ENCODE data around the gene POGZ. TPM values are rescaled to one million over a fixed set of nuclear protein-coding genes. Genes with fewer than 3 reads are reported as not detected.

Gene POGZ
- total and polyA plus RNA-seq, 2 of the 13 experiments (the other 11 are each of a cell fraction or from before 2014, with no cell fraction given), result 15.3 to 45.6 TPM

GRCh38 chr1:151472856-151473731 is 13.8 kb upstream of the POGZ start (continued):
- TF ChIP-seq, protein P1, sequence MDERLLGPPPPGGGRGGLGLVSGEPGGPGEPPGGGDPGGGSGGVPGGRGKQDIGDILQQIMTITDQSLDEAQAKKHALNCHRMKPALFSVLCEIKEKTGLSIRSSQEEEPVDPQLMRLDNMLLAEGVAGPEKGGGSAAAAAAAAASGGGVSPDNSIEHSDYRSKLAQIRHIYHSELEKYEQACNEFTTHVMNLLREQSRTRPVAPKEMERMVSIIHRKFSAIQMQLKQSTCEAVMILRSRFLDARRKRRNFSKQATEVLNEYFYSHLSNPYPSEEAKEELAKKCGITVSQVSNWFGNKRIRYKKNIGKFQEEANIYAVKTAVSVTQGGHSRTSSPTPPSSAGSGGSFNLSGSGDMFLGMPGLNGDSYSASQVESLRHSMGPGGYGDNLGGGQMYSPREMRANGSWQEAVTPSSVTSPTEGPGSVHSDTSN (CRISPR knock-in tag; IDR thresholded peaks at IDR 0.05), result no peak
- TF ChIP-seq TOPORS (CRISPR knock-in tag; IDR thresholded peaks at IDR 0.05) (no peak), THYN1 (CRISPR knock-in tag; IDR thresholded peaks at IDR 0.05; ENCODE audit: borderline replicate concordance, low read depth) (no peak), MED8 (CRISPR knock-in tag; IDR thresholded peaks at IDR 0.05; ENCODE audit: insufficient replicate concordance) (no peak), PAWR (CRISPR knock-in tag; IDR thresholded peaks at IDR 0.05; ENCODE audit: borderline replicate concordance) (no peak), ZNF367 (CRISPR knock-in tag; IDR thresholded peaks at IDR 0.05; ENCODE audit: borderline replicate concordance) (no peak), ETS1 (CRISPR knock-in tag; IDR thresholded peaks at IDR 0.05) (no peak), HNRNPK (IDR thresholded peaks at IDR 0.05; ENCODE audit: low read depth, low read length, poor library complexity, severe bottlenecking) (peak; percentile 26), NFE2L2 (IDR thresholded peaks at IDR 0.05; ENCODE audit: low read length) (no peak), ZNF570 (CRISPR knock-in tag; IDR thresholded peaks at IDR 0.05; ENCODE audit: borderline replicate concordance) (no peak), ZNF776 (CRISPR knock-in tag; IDR thresholded peaks at IDR 0.05) (no peak), SOX6 (IDR thresholded peaks at IDR 0.05) (no peak), SOX6 (CRISPR knock-in tag; IDR thresholded peaks at IDR 0.05) (no peak), ZEB1 (IDR thresholded peaks at IDR 0.05; ENCODE audit: insufficient replicate concordance, low read depth) (no peak), RFX1 (IDR thresholded peaks at IDR 0.05) (no peak), KDM2A (CRISPR knock-in tag; IDR thresholded peaks at IDR 0.05; ENCODE audit: borderline replicate concordance, low read depth) (no peak), ZNF713 (CRISPR knock-in tag; IDR thresholded peaks at IDR 0.05) (no peak), MIER2 (CRISPR knock-in tag; IDR thresholded peaks at IDR 0.05) (no peak), THAP11 (CRISPR knock-in tag; IDR thresholded peaks at IDR 0.05) (0 out of 2 replicates have a peak, but pooled peaks have one; percentile 23), SALL2 (CRISPR knock-in tag; IDR thresholded peaks at IDR 0.05) (no peak), ZNF24 (IDR thresholded peaks at IDR 0.05) (no peak), ATF7-NPFF (CRISPR knock-in tag; IDR thresholded peaks at IDR 0.05; ENCODE audit: low read depth) (no peak), ZNF230 (CRISPR knock-in tag; IDR thresholded peaks at IDR 0.05) (no peak), MXI1 (IDR thresholded peaks at IDR 0.05; ENCODE audit: borderline replicate concordance, low read depth, low read length) (no peak)
- TF ChIP-seq, protein P2, sequence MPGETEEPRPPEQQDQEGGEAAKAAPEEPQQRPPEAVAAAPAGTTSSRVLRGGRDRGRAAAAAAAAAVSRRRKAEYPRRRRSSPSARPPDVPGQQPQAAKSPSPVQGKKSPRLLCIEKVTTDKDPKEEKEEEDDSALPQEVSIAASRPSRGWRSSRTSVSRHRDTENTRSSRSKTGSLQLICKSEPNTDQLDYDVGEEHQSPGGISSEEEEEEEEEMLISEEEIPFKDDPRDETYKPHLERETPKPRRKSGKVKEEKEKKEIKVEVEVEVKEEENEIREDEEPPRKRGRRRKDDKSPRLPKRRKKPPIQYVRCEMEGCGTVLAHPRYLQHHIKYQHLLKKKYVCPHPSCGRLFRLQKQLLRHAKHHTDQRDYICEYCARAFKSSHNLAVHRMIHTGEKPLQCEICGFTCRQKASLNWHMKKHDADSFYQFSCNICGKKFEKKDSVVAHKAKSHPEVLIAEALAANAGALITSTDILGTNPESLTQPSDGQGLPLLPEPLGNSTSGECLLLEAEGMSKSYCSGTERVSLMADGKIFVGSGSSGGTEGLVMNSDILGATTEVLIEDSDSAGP (CRISPR knock-in tag; IDR thresholded peaks at IDR 0.05; ENCODE audit: borderline replicate concordance), result peak; percentile 38; the same call in 1 of the 2 replicates
- TF ChIP-seq, protein P3, sequence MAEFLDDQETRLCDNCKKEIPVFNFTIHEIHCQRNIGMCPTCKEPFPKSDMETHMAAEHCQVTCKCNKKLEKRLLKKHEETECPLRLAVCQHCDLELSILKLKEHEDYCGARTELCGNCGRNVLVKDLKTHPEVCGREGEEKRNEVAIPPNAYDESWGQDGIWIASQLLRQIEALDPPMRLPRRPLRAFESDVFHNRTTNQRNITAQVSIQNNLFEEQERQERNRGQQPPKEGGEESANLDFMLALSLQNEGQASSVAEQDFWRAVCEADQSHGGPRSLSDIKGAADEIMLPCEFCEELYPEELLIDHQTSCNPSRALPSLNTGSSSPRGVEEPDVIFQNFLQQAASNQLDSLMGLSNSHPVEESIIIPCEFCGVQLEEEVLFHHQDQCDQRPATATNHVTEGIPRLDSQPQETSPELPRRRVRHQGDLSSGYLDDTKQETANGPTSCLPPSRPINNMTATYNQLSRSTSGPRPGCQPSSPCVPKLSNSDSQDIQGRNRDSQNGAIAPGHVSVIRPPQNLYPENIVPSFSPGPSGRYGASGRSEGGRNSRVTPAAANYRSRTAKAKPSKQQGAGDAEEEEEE (CRISPR knock-in tag; IDR thresholded peaks at IDR 0.05; ENCODE audit: borderline replicate concordance), result no peak

All from HepG2 (cell line).